Type B pancreatic cell (in vitro differentiated cells): ENCODE data around the gene FAM186B. TPM values are rescaled to one million over a fixed set of nuclear protein-coding genes. Genes with fewer than 3 reads are reported as not detected.

Experiments used
- DNase-seq: peaks from one replicate; pipeline ENCODE4 v3.0.0; 2021; ENCODE audit warnings: mixed read lengths; ENCODE audit not compliant: unreplicated experiment; ENCODE audit errors: extremely low spot score
- H3K27ac Mint-ChIP-seq: 2 replicates; pipeline ENCODE4 v1.8.0; 2021; ENCODE audit warnings: mild to moderate bottlenecking, mixed read lengths
- H3K27me3 Mint-ChIP-seq: 2 replicates; pipeline ENCODE4 v1.8.0; 2021; ENCODE audit warnings: mixed read lengths
- H3K36me3 Mint-ChIP-seq: 2 replicates; pipeline ENCODE4 v1.8.0; 2021; ENCODE audit warnings: mixed read lengths
- H3K4me1 Mint-ChIP-seq: one replicate; pipeline ENCODE4 v1.8.0; 2021; ENCODE audit warnings: mixed read lengths; ENCODE audit not compliant: unreplicated experiment
- H3K4me3 Mint-ChIP-seq: 2 replicates; pipeline ENCODE4 v1.8.0; 2021; ENCODE audit warnings: mild to moderate bottlenecking, mixed read lengths
- H3K9me3 Mint-ChIP-seq: 2 replicates; pipeline ENCODE4 v1.8.0; 2021; ENCODE audit warnings: mixed read lengths
- total RNA-seq: library from RNA; stranded (reverse); gene quantifications from 2 replicates; pipeline ENCODE4 v1.2.1, GENCODE V29; 2021; ENCODE audit warnings: low replicate concordance
- TF ChIP-seq, protein P1 (sequence below): fragments of 200-600 bp; sonication (generic); conservative IDR thresholded peaks from 2 replicates; pipeline ENCODE4 v1.5.0; 2021; ENCODE audit warnings: antibody characterized with exemption, mild to moderate bottlenecking

Gene FAM186B
- total RNA-seq, 1 donor from 2014 or later: 0.14 TPM

GRCh38 chr12:49621651-49622500, 16.4 kb upstream of the FAM186B start:
- TF ChIP-seq, protein P1, sequence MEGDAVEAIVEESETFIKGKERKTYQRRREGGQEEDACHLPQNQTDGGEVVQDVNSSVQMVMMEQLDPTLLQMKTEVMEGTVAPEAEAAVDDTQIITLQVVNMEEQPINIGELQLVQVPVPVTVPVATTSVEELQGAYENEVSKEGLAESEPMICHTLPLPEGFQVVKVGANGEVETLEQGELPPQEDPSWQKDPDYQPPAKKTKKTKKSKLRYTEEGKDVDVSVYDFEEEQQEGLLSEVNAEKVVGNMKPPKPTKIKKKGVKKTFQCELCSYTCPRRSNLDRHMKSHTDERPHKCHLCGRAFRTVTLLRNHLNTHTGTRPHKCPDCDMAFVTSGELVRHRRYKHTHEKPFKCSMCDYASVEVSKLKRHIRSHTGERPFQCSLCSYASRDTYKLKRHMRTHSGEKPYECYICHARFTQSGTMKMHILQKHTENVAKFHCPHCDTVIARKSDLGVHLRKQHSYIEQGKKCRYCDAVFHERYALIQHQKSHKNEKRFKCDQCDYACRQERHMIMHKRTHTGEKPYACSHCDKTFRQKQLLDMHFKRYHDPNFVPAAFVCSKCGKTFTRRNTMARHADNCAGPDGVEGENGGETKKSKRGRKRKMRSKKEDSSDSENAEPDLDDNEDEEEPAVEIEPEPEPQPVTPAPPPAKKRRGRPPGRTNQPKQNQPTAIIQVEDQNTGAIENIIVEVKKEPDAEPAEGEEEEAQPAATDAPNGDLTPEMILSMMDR: no peak
- no peak for DNase-seq
- Mint-ChIP-seq H3K27me3 (peaks cover 3% of the 10 kb centered on the region), H3K36me3 (no peaks in the 10 kb centered on the region), H3K9me3 (no peaks in the 10 kb centered on the region), H3K27ac (peak overlapping the region; percentile 88), H3K4me3 (peak overlapping the region; percentile 92), H3K4me1 (peaks cover 30% of the 10 kb centered on the region)

- no peak for DNase-seq
- no peaks in the 10 kb centered on the region for H3K9me3 Mint-ChIP-seq
- H3K36me3 Mint-ChIP-seq: no peaks in the 10 kb centered on the region
- TF ChIP-seq, protein P1: no peak
- H3K4me3 Mint-ChIP-seq: peak overlapping the region; percentile 63
- H3K27me3 Mint-ChIP-seq: peaks cover 3% of the 10 kb centered on the region
- peaks cover 24% of the 10 kb centered on the region for H3K4me1 Mint-ChIP-seq
- no peak overlapping the region for H3K27ac Mint-ChIP-seq
Observed at GRCh38 chr12:49619286-49619685, 13.8 kb upstream of the FAM186B start.

DNA sequence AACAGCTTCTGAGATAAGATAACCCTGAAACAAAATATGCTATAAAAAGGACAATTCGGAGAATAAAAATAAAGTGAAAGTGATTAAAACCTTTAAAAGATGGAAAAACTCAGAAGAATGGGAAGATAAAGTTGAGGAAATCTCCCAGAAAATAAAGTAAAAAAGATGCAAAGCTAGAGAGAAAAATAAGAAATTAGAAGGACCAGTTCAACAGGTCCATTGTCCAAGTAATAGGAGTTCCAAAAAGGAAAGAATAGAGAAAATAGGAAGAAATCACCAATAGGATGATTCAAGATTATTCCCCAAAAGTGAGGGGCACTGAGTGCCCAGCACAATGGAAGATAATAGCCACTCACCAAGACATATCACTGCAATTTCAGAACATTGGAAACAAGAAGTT, 13.1 kb upstream of the FAM186B start:
- H3K4me1 Mint-ChIP-seq: peaks cover 19% of the 10 kb centered on the region

DNA sequence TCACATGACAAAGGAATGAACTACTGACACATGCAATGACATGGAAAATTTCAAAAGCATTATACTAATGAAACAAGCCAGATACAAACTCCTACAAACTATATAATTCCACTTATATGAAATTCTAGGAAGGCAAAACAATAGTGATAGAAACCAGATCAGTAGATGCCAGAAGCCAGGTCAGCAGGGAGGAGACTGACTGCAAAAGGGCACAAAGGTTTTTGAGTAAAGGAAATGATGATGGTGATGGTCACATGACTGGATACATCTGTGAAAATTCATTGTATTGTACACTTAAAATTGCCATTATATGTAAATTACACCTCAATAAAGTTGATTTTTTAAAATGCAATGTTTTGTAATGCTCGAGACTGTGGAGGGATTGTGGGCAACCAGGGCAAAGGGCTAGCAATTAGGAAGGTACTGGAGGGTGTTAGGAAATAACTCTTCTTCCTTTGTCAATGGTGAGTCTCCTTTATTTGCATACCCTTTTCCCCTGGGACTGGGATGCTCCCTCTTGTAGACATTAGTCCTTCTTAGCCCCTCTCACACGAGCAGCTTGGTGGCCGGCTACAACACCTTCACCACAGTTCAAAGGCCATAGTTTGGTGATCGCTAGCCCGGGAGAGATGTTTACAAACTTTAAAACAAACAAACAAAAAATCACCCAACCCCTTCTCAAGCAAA, 11.2 kb upstream of the FAM186B start:
- DNase-seq: no peak
- H3K27ac Mint-ChIP-seq: no peak overlapping the region
- peaks cover 3% of the 10 kb centered on the region for H3K27me3 Mint-ChIP-seq

More for the DNA sequence above, 13.1 kb upstream of the FAM186B start:
- Mint-ChIP-seq H3K27ac (no peak overlapping the region), H3K27me3 (peaks cover 3% of the 10 kb centered on the region), H3K36me3 (no peaks in the 10 kb centered on the region), H3K4me3 (no peak overlapping the region), H3K9me3 (no peaks in the 10 kb centered on the region)
- TF ChIP-seq, protein P1: no peak
- DNase-seq: no peak

GRCh38 chr12:49615725-49616124, 10.3 kb upstream of the FAM186B start:
- peaks cover 3% of the 10 kb centered on the region for H3K27me3 Mint-ChIP-seq
- H3K36me3 Mint-ChIP-seq: no peaks in the 10 kb centered on the region
- H3K9me3 Mint-ChIP-seq: no peaks in the 10 kb centered on the region
- TF ChIP-seq, protein P1: no peak
- no peak overlapping the region for H3K4me3 Mint-ChIP-seq
- no peak overlapping the region for H3K27ac Mint-ChIP-seq
- DNase-seq: no peak
- H3K4me1 Mint-ChIP-seq: peaks cover 12% of the 10 kb centered on the region

More for the DNA sequence above, 11.2 kb upstream of the FAM186B start:
- Mint-ChIP-seq H3K9me3 (no peaks in the 10 kb centered on the region), H3K4me3 (no peak overlapping the region), H3K4me1 (peaks cover 18% of the 10 kb centered on the region), H3K36me3 (no peaks in the 10 kb centered on the region)
- TF ChIP-seq, protein P1: no peak
